HT1080 (cell line): ENCODE measurements around the gene EYA4. TPM values are rescaled to one million over a fixed set of nuclear protein-coding genes. Genes with fewer than 3 reads are reported as not detected.
"Not testable (repeated sequence)": the region's sequence is repeated elsewhere in the genome, so short reads cannot be mapped to it uniquely, and the experiment has no call there.

Experiments used
- DNase-seq: peaks from one replicate; pipeline ENCODE4 v3.0.0-alpha.2; 2015; ENCODE audit warnings: low read depth
- total RNA-seq: library from RNA; depleted of rRNA; stranded (reverse); fragments of >200 nt; shearing (Covaris generic); gene quantifications from 2 replicates; pipeline ENCODE4 v1.2.3, GENCODE V29; 2014

The EYA4 gene
- total RNA-seq, 1 experiment from 2014 or later = 23.7 TPM

GRCh38 chr6:133396984-133397348 lies 155.8 kb downstream of the EYA4 start:
- DNase-seq = peak; percentile 7

- not testable (repeated sequence) for DNase-seq
Measured at GRCh38 chr6:133397601-133398000, 156.4 kb downstream of the EYA4 start.

GRCh38 chr6:133399426-133399825 lies 158.3 kb downstream of the EYA4 start:
- DNase-seq = no peak

GRCh38 chr6:133404151-133404550 lies 163.0 kb downstream of the EYA4 start:
- DNase-seq = no peak

GRCh38 chr6:133404728-133405127 lies 163.6 kb downstream of the EYA4 start:
- no peak for DNase-seq

GRCh38 chr6:133407320-133408100 lies 166.4 kb downstream of the EYA4 start:
- DNase-seq = no peak

- DNase-seq = no peak
Measured at GRCh38 chr6:133408132-133408531, 167.0 kb downstream of the EYA4 start.

GRCh38 chr6:133408543-133408942 lies 167.4 kb downstream of the EYA4 start:
- no peak for DNase-seq

- DNase-seq = no peak
Measured at GRCh38 chr6:133410638-133411435, 169.7 kb downstream of the EYA4 start.

- no peak for DNase-seq
Measured at GRCh38 chr6:133411757-133412156, 170.6 kb downstream of the EYA4 start.

GRCh38 chr6:133415262-133415661 lies 174.1 kb downstream of the EYA4 start:
- DNase-seq = no peak

GRCh38 chr6:133418108-133418507 lies 177.0 kb downstream of the EYA4 start:
- no peak for DNase-seq

GRCh38 chr6:133423242-133423641 lies 182.1 kb downstream of the EYA4 start:
- no peak for DNase-seq

GRCh38 chr6:133424359-133424758 lies 183.2 kb downstream of the EYA4 start:
- no peak for DNase-seq

- no peak for DNase-seq
Measured at GRCh38 chr6:133426038-133426437, 184.9 kb downstream of the EYA4 start.

- DNase-seq = no peak
Measured at GRCh38 chr6:133428295-133428694, 187.1 kb downstream of the EYA4 start.

GRCh38 chr6:133430530-133430929 lies 189.4 kb downstream of the EYA4 start:
- no peak for DNase-seq

- DNase-seq = no peak
Measured at GRCh38 chr6:133431031-133431430, 189.9 kb downstream of the EYA4 start.

- peak; percentile 30 for DNase-seq
Measured at GRCh38 chr6:133432021-133432989, 191.1 kb downstream of the EYA4 start.

- no peak for DNase-seq
Measured at GRCh38 chr6:133435065-133435728, 194.0 kb downstream of the EYA4 start.

- no peak for DNase-seq
Measured at GRCh38 chr6:133436652-133437051, 195.5 kb downstream of the EYA4 start.
